GM18951 (cell line): ENCODE measurements around the gene CAND2.

Experiments used
- POLR2A ChIP-seq: IDR thresholded peaks from 4 replicates; pipeline ENCODE4 v1.6.1; 2011; ENCODE audit warnings: mild to moderate bottlenecking; ENCODE audit not compliant: insufficient read length, insufficient read depth; ENCODE audit errors: extremely low read depth
- in situ Hi-C: fragments of 300-500 bp; cut with MboI; formaldehyde crosslinking; loops from one replicate; pipeline ENCODE4 v1.12.0; 2022; ENCODE audit warnings: low sequenced_read_pairs, mixed read lengths, inconsistent platforms; ENCODE audit not compliant: unreplicated experiment

Gene CAND2

DNA sequence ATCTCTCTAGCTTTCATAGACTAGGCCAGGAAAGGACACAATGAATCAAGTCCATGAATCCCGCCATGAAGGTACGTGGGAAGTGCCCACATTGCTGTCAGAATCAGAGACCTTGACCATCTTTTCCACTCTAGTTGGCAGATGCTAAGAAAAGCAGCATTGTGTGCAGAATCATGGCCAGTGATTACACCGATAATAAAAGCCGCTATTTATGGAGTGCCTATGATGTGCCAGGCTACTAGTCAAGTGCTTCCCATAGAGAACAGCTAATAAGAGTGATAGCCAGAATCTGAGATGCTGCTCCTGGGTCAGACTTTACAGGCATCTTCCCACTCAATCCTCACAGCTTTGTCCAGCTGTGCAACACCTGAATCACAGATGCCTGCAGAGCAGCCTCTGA lies 58.1 kb downstream of the CAND2 start:
- TF ChIP-seq POLR2A: no peak
- in situ Hi-C loops: no loop called here

DNA sequence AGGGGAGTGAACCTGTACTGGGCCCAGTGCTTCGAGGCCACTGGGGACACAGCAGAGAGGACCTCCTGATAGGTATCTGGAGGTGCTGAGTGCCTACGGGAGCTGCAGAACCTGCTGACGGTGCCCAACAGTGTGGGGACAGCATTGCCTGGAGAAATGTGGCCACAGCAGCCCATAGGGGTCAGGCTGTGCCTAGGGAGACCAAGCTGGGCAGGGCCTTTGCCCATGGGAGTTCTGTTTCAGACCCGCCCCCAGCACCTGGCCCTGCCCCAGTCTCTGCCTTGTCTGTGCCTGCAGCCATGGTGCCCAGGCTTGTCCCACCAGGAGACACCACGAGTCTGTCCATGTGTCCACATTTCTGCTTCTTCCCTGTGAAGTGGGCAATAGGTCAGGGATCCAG lies 60.1 kb downstream of the CAND2 start:
- no peak for TF ChIP-seq POLR2A
- in situ Hi-C loops: no loop called here

DNA sequence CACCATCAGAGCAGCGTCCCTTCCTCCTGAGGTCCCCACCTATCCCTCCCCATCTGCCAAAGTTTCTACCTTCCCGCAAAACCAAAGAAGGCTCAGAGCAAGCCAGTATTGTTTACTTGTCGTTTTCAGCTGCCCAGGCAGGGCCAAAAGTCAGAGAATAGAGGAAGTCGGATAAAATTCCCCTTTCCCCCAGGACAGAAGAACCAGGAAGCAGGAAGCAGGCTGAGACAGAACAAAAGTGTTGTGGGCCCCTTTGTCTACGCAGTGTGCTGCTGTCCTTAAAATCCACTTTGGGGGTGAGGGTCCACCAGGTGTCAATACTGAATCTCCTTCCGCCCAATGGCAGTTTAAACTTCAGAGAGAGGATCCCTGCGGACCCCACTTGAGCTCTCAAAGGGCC lies 63.4 kb downstream of the CAND2 start:
- in situ Hi-C loops: no loop called here
- TF ChIP-seq POLR2A: no peak

DNA sequence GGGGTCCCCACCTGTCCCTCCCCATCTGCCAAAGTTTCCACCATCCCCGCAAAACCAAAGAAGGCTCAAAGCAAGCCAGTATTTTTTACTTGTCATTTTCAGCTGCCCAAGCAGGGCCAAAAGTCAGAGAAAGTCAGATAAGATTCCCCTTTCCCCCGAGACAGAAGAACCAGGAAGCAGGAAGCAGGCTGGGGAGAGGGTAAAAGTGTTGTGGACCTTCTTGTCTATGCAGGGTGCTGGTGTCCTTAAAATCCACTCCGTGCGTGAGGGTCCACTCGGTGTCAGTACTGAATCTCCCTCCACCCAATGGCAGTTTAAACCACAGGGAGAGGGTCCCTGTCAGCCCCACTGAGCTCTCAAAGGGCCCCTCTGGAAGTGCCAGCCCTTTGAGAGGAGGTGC lies 65.1 kb downstream of the CAND2 start:
- in situ Hi-C loops: no loop called here
- TF ChIP-seq POLR2A: no peak

DNA sequence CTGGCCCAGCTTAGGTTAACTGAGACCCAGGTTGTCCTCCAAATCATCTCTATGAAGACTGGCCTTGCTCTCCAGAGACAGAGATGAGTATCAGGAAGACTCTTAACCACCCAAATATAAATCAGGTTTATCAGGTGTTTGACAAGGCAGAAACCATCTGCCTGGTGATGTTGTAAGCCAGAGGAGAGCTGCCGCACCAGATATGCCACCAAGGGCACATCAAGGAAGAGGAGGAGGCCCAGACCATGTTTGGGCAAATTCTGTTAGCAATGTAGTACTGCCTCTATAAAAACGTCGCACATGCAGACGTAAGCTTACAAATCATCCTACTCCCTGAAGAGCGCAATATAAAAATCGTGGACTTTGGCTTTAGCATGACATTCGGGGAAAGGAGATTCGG lies 65.9 kb downstream of the CAND2 start:
- in situ Hi-C loops: no loop called here
- no peak for TF ChIP-seq POLR2A

DNA sequence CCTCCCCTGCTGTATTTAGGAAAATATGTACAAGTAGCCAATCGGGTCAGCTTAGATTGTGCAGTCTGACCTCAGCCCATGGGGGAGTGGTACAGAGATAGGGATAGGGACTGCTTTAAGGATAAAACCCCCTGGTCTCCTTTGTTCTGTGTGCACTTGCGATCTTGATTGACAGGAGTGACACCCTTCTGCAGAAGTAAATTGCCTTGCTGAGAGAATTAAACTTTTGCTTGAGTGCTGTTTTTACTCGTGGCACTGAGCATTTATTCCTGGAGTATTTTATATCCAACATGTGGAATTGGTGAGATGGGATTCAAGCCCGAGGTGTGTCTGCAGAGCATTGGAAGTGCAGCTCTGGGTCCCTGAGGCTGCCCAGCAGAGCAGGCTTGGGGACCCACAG lies 68.8 kb downstream of the CAND2 start:
- TF ChIP-seq POLR2A: no peak
- in situ Hi-C loops: no loop called here

DNA sequence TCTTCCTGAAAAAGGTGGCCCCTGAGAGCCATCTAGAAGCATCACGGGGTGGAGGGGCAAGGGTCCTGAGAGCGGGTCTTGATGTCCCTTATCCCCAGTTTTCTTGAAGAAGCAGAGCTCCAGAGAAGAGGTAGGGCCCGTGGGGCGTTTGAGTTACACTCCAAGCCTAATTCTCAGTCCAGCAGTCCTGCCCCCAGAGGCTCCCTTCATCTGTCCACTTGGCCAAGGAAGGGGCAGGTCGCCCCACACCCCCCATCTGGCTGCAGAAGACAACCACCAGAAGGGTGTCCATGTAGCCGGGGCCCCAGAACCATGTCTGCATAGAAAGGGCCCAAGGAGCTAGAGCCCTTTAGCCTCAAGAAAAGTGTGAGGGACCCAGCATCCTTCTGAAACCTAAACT lies 70.4 kb downstream of the CAND2 start:
- TF ChIP-seq POLR2A: no peak
- in situ Hi-C loops: no loop called here

DNA sequence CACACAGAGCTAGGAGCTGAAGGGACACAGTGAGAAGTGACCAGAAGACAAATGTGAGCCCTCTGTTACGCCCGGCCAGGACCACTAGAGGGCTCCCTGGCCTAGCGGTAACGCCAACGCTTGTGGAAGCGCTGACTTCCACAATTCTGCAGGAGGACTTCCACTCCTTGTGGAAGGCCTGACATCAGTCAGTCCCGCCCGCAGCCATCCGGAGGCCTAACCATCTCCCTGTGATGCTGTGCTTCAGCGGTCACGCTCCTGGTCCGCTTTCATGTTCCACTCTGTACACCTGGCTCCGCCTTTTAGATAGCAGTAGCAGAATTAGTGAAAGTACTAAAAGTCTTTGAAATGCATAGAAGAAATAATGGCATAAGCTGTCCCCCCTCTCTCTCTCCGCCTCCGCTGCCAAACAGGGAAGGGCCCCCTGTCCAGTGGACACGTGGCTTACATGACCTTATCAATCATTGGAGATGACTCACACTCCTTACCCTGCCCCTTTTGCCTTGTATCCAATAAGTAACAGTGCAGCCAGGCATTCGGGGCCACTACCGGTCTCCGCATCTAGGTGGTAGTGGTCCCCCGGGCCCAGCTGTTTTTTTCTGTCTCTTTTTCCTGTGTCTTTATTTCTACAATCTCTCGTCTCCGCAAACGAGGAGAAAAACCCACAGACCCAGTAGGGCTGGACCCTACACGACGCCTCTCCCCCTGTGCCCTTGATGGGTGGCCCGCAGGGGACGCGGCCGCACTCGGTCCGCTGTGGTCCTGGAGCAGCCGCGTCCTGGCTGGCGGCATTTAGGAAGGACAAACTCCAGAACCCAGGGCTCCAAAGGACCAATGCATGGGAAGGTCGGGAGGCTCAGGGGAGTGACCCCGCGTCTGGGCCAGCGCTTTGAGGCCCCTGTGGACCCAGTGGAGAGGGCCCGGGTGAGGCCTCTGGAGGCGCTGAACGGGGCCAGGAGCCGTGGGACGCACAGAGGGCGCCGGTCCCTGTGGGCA lies 71.9 kb downstream of the CAND2 start:
- no peak for TF ChIP-seq POLR2A
- in situ Hi-C loops: no loop called here

DNA sequence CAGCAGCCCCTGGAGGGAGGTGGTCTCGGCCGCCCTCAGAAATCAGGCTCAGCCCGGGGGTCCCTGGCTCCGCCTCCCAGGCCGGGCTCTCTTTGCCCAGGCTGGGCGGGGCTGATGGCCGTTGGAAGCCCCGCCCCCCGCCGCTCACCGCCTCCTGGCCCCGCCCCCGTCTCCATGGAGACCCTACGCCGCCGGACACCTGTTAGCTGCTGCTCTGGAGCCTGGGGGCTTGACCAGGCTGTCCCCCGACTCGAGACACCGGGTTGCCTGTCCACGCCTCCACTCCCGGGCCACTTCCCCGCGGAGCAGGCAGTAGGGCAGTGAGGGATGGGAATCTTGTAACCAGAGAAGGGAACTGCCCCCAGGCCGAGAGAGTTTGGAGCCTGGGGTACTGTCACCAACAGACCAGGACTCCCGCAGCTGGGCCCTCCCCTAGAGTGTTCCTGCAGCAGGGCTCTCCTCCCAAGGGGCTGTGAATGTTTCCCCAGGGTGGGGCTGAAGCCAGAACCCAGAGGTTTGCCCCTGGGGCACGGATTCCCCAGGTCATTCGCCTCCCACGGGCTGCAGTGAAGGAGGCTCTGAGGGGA lies 72.6 kb downstream of the CAND2 start:
- in situ Hi-C loops: no loop called here
- no peak for TF ChIP-seq POLR2A

DNA sequence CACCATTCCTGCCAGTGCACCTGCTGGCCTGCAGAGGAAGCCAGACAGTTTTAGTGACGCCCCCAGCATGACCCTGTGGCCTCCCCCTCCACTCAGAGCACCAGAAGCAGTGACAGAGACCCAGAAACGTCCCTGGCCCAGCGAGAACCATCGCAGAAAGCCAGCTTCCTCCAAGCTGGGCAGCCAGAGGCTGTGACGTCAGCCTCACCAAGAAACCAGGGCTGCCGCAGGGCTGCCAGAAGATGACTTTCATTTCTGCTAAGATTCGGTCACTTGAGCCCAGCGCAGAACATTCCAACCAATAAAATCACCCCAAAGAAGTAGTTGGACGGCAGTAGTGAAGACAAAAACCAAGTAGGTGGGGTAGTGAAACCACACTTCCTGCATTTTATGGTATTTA lies 74.5 kb downstream of the CAND2 start:
- in situ Hi-C loops: no loop called here
- no peak for TF ChIP-seq POLR2A

DNA sequence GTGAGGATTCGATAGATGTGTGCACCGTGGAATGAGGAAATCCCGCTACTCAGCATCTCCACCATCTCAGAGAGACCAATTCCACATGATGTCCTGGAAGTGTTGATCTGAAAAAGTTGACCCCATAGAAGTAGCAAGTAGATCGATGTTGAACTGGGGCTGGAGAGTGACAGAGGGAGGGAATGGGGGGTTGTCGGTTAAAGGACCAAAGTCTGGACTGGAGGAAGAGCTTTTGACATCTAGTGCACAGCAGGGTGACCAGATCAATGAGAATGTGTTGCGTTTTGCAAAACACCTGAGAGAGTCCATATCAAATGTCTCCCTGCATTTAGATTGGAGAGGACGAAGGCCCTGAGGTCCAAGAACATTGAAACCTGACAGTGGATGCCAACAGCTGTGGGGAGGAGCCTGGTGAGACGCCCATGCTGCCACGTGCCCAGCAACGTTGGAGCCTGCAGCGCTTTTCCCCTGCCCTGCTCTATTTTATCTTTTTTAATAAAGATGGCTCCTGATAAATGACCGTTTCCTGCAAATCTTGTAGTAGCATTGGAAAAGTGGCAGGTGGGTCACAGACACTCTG lies 75.0 kb downstream of the CAND2 start:
- in situ Hi-C loops: no loop called here

DNA sequence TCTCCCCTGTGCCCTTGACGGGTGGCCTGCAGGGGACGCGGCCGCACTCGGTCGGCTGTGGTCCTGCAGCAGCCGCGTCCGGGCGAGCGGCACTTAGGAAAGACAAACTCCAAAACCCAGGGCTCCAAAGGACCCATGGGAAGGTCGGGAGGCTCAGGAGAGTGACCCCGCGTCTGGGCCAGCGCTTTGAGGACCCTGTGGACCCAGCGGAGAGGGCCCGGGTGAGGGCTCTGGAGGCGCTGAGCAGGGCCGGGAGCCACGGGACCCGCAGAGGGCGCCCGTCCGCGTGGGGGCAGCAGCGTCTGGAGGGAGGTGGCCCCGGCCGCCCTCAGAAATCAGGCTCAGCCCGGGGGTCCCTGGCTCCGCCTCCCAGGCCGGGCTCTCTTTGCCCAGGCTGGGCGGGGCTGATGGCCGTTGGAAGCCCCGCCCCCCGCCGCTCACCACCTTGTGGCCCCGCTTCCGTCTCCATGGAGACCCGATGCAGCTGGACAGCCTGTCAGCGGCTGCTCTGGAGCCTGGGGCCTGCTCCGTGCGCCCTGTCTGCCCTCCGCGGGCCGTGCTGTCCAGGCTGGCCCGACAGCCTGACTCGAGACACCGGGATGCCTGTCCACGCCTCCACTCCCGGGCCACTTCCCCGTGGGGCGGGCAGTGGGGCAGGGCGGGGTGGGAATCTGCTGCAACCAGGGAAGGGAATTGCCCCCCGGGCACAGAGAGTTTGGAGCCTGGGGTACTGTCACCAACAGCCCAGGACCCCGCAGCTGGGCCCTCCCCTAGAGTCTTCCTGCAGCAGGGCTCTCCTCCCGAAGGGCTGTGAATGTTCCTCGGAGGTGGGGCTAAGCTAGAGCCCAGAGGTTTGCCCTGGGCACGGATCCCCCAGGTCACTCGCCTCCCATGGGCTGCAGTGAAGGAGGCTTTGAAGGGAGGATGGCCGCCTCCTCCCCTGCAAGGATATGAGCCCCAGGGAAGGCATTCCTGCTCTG lies 79.7 kb downstream of the CAND2 start:
- in situ Hi-C loops: no loop called here

More for the DNA sequence above, 75.0 kb downstream of the CAND2 start:
- no peak for TF ChIP-seq POLR2A

DNA sequence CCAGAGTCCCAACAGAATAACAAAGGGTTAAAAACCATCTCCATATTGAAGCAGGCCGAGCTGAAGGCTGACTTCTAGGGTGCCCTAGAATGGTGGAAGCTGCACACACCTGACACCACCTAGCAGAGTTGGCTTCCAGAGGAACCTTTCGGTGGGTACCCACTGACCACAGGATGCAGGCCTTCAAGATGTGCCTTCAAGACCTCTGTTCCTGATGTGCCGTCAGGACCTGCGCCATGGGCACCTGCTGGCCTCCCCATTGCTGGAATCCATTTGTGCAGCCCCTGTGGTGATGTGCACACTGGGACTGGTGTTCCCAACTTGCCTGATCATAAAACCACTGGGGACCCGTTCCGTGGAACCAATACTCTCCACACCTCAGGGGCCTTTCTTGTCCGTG lies 80.6 kb downstream of the CAND2 start:
- no peak for TF ChIP-seq POLR2A
- in situ Hi-C loops: no loop called here

More for the DNA sequence above, 79.7 kb downstream of the CAND2 start:
- TF ChIP-seq POLR2A: no peak
